ENCODE data around the gene ARFGAP2. TPM values are rescaled to one million over a fixed set of nuclear protein-coding genes. Genes with fewer than 3 reads are reported as not detected.

The ARFGAP2 gene
- total RNA-seq (2022; extraction: Qiagen RNA extraction; ENCODE audit: low read depth) = 27.1 to 37.3 TPM (median 28.1 TPM) in 5 replicates

DNA sequence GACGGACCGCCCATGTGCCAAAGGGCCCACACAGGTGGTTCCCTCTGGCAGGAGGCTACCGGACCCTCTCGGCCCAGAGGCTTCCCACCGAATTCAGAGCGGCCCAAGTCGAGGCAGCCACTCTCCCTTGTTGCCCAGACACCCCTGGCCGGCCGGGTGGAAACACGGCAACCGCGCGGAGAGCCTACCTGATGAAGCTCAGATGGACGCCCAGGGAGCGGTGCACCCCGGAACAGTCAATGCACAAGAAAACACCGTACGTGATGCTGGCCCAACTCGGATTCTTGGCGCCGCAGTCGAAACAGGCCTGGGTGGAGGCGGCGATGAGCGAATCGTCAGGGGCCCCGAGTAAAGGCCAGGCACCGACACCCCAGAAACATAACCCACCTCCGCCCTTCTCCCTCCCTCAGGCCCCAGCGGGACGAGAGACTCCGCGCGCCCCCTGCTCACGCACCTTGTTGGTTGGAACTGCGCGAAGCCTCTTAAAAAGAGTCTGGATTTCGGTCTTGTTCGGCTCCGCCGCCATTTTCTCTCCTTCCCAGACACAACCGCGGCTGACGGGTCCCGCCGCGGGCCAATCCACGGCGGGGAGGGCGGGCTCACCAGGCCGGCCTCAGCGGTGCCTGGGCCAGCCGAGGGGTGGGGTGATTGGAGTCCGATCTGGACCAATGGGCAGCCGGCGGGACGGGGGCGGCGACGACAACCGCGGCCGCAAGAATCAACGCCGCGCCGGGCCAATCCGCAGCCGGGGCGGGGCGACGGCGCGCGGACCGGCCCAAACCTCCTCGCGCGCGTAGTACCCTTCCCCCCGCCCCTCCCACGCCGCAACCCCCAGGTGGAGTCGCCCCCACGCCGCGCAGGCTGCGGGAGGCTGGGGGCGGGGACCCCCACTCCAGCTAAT is at the start of gene ARFGAP2:
TSS of gene ARFGAP2 (minus strand) at position 552 of the 901 bp plus-strand sequence. CDS start at position 526, 26 bp downstream.

GRCh38 chr11:47186076-47186699 is 9.5 kb upstream of the ARFGAP2 start, which contains the start of gene PACSIN3:
Gene PACSIN3, minus strand, starts transcription at chr11:47186434. Its CDS starts 3,707 bp downstream, at chr11:47182727.

Other genes starting within 250 kb of the ARFGAP2 start
- 24.8 to 33.1 TPM (median 29.0 TPM) in 5 replicates for gene CSTPP1, start 240.1 kb downstream of the ARFGAP2 start, total RNA-seq (2022; extraction: Qiagen RNA extraction; ENCODE audit: low read depth)
- gene PACSIN3, start 9.6 kb upstream of the ARFGAP2 start, total RNA-seq (2022; extraction: Qiagen RNA extraction; ENCODE audit: low read depth) = 27.0 to 34.5 TPM (median 30.0 TPM) in 5 replicates
- 83.6 to 95.2 TPM (median 89.2 TPM) in 5 replicates for gene DDB2, start 38.1 kb upstream of the ARFGAP2 start, total RNA-seq (2022; extraction: Qiagen RNA extraction; ENCODE audit: low read depth)
- gene ACP2, start 71.9 kb upstream of the ARFGAP2 start, total RNA-seq (2022; extraction: Qiagen RNA extraction; ENCODE audit: low read depth) = 22.2 to 26.7 TPM (median 23.7 TPM) in 5 replicates
- gene NR1H3, start 81.1 kb upstream of the ARFGAP2 start, total RNA-seq (2022; extraction: Qiagen RNA extraction; ENCODE audit: low read depth) = 9.2 to 13.3 TPM (median 12.2 TPM) in 5 replicates
- gene MADD, start 93.3 kb upstream of the ARFGAP2 start, total RNA-seq (2022; extraction: Qiagen RNA extraction; ENCODE audit: low read depth) = 19.1 to 24.0 TPM (median 22.8 TPM) in 5 replicates
- gene MYBPC3, start 175.8 kb upstream of the ARFGAP2 start, total RNA-seq (2022; extraction: Qiagen RNA extraction; ENCODE audit: low read depth) = 0.05 to 0.10 TPM (median 0.07 TPM) in 5 replicates
- gene SPI1, start 201.7 kb upstream of the ARFGAP2 start, total RNA-seq (2022; extraction: Qiagen RNA extraction; ENCODE audit: low read depth) = not detected in 5 replicates
- 40.9 to 50.4 TPM (median 47.0 TPM) in 5 replicates for gene SLC39A13, start 231.7 kb upstream of the ARFGAP2 start, total RNA-seq (2022; extraction: Qiagen RNA extraction; ENCODE audit: low read depth)
- 181 to 237 TPM (median 200 TPM) in 5 replicates for gene PSMC3, start 249.6 kb upstream of the ARFGAP2 start, total RNA-seq (2022; extraction: Qiagen RNA extraction; ENCODE audit: low read depth)

All from A549 treated with DMSO at 1 μM for 4 hours (cell line).